ENCODE data around the gene NAA60. TPM values are rescaled to one million over a fixed set of nuclear protein-coding genes. Genes with fewer than 3 reads are reported as not detected.

NAA60 gene
- total RNA-seq, 1 donor from 2014 or later: 5.0 TPM

- TF ChIP-seq CTCF (IDR thresholded peaks at IDR 0.05; ENCODE audit: insufficient read depth, low read length, severe bottlenecking): no peak
- FAIRE-seq (no peak), DNase-seq (ENCODE audit: low read depth) (no peak)
- no peaks in the 10 kb centered on the region for H3K36me3 ChIP-seq (ENCODE audit: control insufficient read depth, insufficient read depth, low read length)
- H3K27me3 ChIP-seq (ENCODE audit: control insufficient read depth, insufficient read depth, low read length): no peaks in the 10 kb centered on the region
- H3K4me3 ChIP-seq (ENCODE audit: low read depth, low read length): no peak overlapping the region
Observed at GRCh38 chr16:3454631-3455147, 11.2 kb downstream of the NAA60 start.

DNA sequence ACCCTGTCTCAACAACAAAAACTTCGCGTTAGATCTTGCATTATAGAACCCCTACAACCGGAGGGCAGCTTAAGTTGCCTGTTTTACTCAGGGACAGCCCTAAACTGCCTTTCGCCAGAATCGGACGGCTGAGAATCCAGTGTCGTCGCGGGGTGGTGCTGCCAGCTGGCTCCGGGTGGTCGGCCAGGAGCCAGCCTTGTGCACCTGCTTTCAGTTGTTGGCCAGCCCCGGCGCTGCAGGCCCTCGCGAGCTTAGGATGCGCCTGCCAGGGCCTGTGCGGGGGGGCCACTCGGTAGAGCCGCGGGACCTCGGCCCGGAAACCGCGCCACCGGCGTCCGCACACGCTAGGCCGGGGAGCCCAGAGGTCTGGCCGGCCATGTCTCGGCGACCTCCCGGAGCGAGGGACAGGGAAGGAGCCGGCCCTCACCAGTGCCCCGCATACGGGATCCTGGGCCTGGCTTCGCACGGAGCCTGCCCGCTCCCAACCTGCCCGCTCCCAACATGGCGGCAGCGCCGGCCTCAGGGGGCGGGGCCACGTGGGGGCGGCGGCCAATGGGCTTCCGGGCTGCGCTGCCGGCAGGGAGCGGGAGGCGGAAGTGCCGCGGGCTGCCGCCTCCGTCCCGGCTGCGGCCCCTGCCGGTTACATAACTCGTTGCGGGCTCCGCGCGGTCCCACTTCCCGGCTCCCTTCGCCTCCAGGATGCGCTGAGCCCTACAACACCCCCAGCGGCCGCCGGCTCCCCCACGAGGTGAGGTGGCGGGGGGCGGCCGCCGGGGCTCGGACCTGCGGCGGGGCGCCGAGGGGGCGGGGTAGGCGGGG, 14.2 kb downstream of the NAA60 start:
- H3K36me3 ChIP-seq (ENCODE audit: control insufficient read depth, insufficient read depth, low read length): no peaks in the 10 kb centered on the region
- peak overlapping the region; percentile 71 for H3K4me3 ChIP-seq (ENCODE audit: low read depth, low read length)
- DNase-seq (ENCODE audit: low read depth) (peak; percentile 69), FAIRE-seq (no peak)
- no peaks in the 10 kb centered on the region for H3K27me3 ChIP-seq (ENCODE audit: control insufficient read depth, insufficient read depth, low read length)
- TF ChIP-seq CTCF (IDR thresholded peaks at IDR 0.05; ENCODE audit: insufficient read depth, low read length, severe bottlenecking): peak; percentile 67

DNA sequence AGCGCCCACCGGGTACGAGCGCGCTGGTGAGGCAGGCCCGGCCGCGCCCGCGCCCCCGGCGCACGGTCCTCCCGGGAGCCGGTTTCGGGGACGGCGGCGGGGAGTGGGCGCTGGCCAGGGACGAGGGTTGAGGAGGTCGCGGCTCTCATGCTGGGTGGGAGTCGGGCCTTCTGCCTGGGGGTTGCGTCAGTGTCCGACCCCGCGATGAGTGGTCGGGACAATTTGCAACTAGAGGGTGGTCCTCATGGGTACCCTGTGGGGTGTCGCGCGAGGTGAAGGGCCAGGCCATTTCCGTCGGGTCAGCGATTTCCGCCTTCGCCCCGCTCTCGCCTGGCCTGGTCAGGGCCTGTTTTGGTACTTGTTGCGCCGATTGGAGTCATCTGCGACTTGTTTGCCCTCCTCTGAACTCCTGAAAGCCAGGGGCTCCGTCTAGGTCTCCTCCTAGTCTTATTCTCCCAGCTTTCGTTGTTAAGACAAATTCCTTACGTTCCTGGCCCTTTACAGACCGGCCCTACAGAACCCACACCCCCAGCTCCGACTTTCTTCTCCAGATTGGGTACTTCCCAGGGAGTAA, 14.9 kb downstream of the NAA60 start:
- Histone ChIP-seq H3K27me3 (ENCODE audit: control insufficient read depth, insufficient read depth, low read length) (no peaks in the 10 kb centered on the region), H3K36me3 (ENCODE audit: control insufficient read depth, insufficient read depth, low read length) (no peaks in the 10 kb centered on the region), H3K4me3 (ENCODE audit: low read depth, low read length) (peak overlapping the region; percentile 71)
- TF ChIP-seq CTCF (IDR thresholded peaks at IDR 0.05; ENCODE audit: insufficient read depth, low read length, severe bottlenecking): no peak
- FAIRE-seq (no peak), DNase-seq (ENCODE audit: low read depth) (peak; percentile 18)

GRCh38 chr16:3458852-3459361, 15.4 kb downstream of the NAA60 start:
- no peak for FAIRE-seq

DNA sequence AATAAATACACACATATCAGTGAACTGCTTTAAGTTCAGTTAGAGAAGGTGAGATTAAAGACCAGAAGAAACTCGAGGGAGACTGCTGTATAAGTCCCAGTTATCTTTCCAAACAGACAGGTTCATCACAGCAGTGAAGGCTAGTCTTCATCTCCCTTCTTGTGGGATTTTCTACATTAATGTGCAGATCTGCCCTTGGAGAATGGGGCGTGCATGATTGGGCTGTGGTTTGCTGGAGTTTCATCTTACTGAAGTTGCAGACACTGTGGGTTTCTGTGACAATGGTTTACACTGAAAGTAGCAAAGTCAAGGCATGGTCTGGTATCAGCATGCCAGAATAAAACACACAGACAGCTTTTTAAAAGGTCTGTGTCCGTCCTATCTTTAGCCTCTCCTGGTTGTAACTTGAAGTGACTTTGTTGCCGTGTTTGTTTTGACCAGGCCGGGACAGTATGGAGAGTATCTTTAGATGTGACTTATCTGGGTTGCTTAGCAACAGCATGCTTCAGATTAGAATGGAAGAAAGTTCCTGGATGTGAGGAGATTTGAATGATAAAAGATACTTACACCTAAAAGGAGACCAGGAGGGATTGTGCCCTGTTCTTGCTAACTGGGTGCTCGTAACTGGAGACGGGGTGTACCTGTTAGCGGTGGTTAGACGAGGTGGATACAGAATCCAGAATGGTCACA, 16.1 kb downstream of the NAA60 start:
- H3K36me3 ChIP-seq (ENCODE audit: control insufficient read depth, insufficient read depth, low read length): no peaks in the 10 kb centered on the region
- H3K4me3 ChIP-seq (ENCODE audit: low read depth, low read length): no peak overlapping the region
- FAIRE-seq: no peak
- TF ChIP-seq CTCF (IDR thresholded peaks at IDR 0.05; ENCODE audit: insufficient read depth, low read length, severe bottlenecking): no peak
- no peak for DNase-seq (ENCODE audit: low read depth)
- no peaks in the 10 kb centered on the region for H3K27me3 ChIP-seq (ENCODE audit: control insufficient read depth, insufficient read depth, low read length)

More at GRCh38 chr16:3458852-3459361, 15.4 kb downstream of the NAA60 start:
- H3K27me3 ChIP-seq (ENCODE audit: control insufficient read depth, insufficient read depth, low read length): no peaks in the 10 kb centered on the region
- no peaks in the 10 kb centered on the region for H3K36me3 ChIP-seq (ENCODE audit: control insufficient read depth, insufficient read depth, low read length)
- DNase-seq (ENCODE audit: low read depth): peak; percentile 17
- no peak for TF ChIP-seq CTCF (IDR thresholded peaks at IDR 0.05; ENCODE audit: insufficient read depth, low read length, severe bottlenecking)
- peak overlapping the region; percentile 71 for H3K4me3 ChIP-seq (ENCODE audit: low read depth, low read length)

Data from bronchial epithelial cell (primary cell).